Ishikawa (cell line): ENCODE results near the gene FAM120A.

Experiments used
- CEBPB ChIP-seq: IDR thresholded peaks from 2 replicates; pipeline ENCODE4 v1.6.1; 2012
- CREB1 ChIP-seq: IDR thresholded peaks from 2 replicates; pipeline ENCODE4 v1.6.1; 2012; ENCODE audit warnings: low read depth
- EP300 ChIP-seq: IDR thresholded peaks from 2 replicates; pipeline ENCODE4 v1.6.1; 2012; ENCODE audit warnings: borderline replicate concordance
- FOXM1 ChIP-seq: IDR thresholded peaks from 2 replicates; pipeline ENCODE4 v1.6.1; 2012; ENCODE audit warnings: low read depth, borderline replicate concordance
- MAX ChIP-seq: IDR thresholded peaks from 2 replicates; pipeline ENCODE4 v1.6.1; 2012
- RAD21 ChIP-seq: IDR thresholded peaks from 2 replicates; pipeline ENCODE4 v1.6.1; 2012; ENCODE audit warnings: low read depth
- REST ChIP-seq: IDR thresholded peaks from 2 replicates; pipeline ENCODE4 v1.6.1; 2012; ENCODE audit warnings: low read depth, mild to moderate bottlenecking
- USF1 ChIP-seq: IDR thresholded peaks from 2 replicates; pipeline ENCODE4 v1.6.1; 2012
- YY1 ChIP-seq: IDR thresholded peaks from 2 replicates; pipeline ENCODE4 v1.6.1; 2012; ENCODE audit warnings: low read depth
- ZBTB7A ChIP-seq: IDR thresholded peaks from 2 replicates; pipeline ENCODE4 v1.6.1; 2012; ENCODE audit warnings: low read depth

- no peak for TF ChIP-seq ZBTB7A
- no peak for TF ChIP-seq CREB1
- no peak for TF ChIP-seq MAX
- no peak for TF ChIP-seq RAD21
- no peak for TF ChIP-seq USF1
- no peak for TF ChIP-seq FOXM1
- no peak for TF ChIP-seq YY1
- no peak for TF ChIP-seq CEBPB
- TF ChIP-seq EP300, result no peak
- no peak for TF ChIP-seq REST
These were observed 74.0 kb downstream of the FAM120A start for GRCh38 chr9:93525476-93525875.
